Esophagus muscularis mucosa (tissue), 4 donors: ENCODE results near the gene XRN1. TPM values are rescaled to one million over a fixed set of nuclear protein-coding genes. Genes with fewer than 3 reads are reported as not detected.

Experiments used
- DNase-seq: peaks from one replicate; pipeline ENCODE4 v3.0.0-alpha.2; 2017; ENCODE audit errors: extremely low spot score
- H3K27ac ChIP-seq, 4 donors: fragments of 200-600 bp; sonication (generic); replicated peaks in 1 of 4; 1 replicate in 3 of 4; 2 replicates in 1 of 4; pipeline ENCODE4 v1.5.1; 2016 to 2019; ENCODE audit warnings: mild to moderate bottlenecking in 1 of 4
- H3K27me3 ChIP-seq, 4 donors: fragments of 200-600 bp; sonication (generic); one replicate each; pipeline versions ENCODE4 v1.5.1 to v1.6.0; 2016 to 2019
- H3K36me3 ChIP-seq, 4 donors: fragments of 200-600 bp; sonication (generic); one replicate each; pipeline ENCODE4 v1.5.1; 2016 to 2019
- H3K4me1 ChIP-seq, 4 donors: fragments of 200-600 bp; sonication (generic); one replicate each; pipeline ENCODE4 v1.5.1; 2016 to 2019
- H3K4me3 ChIP-seq, 4 donors: fragments of 200-600 bp; sonication (generic); 1 replicate in 2 of 4; 2 replicates in 2 of 4; pipeline ENCODE4 v1.5.1; 2016 to 2019; ENCODE audit warnings: mild to moderate bottlenecking in 4 of 4, moderate library complexity in 1 of 4
- H3K9me3 ChIP-seq, 4 donors: fragments of 200-600 bp; sonication (generic); 1 replicate in 3 of 4; 2 replicates in 1 of 4; pipeline ENCODE4 v1.5.1; 2016 to 2019
- CTCF ChIP-seq, 3 experiments: fragments of 200-600 bp in 2 of 3; fragments of 450-650 bp in 1 of 3; sonication (generic) in 2 of 3; IDR thresholded peaks; one replicate each; pipeline ENCODE4 v1.5.1; 2017 to 2019; ENCODE audit warnings: antibody characterized with exemption in 3 of 3, mild to moderate bottlenecking in 2 of 3, moderate library complexity in 1 of 3
- EP300 ChIP-seq: sonication (generic); formaldehyde crosslinking; IDR thresholded peaks from one replicate; pipeline ENCODE4 v1.6.1; 2017; ENCODE audit warnings: antibody characterized with exemption
- POLR2A ChIP-seq: fragments of 450-650 bp; IDR thresholded peaks from one replicate; pipeline ENCODE4 v1.6.1; 2017; ENCODE audit warnings: antibody characterized with exemption, moderate library complexity, mild to moderate bottlenecking, low read depth
- POLR2AphosphoS5 ChIP-seq, 2 donors: sonication (generic); formaldehyde crosslinking; IDR thresholded peaks; one replicate each; pipeline ENCODE4 v1.6.1; 2017; ENCODE audit warnings: antibody characterized with exemption in 2 of 2
- WGBS: methylation state at CpG from one replicate; pipeline ENCODE4 v1.1.5; 2018; 5-methylcytosine and 5-hydroxymethylcytosine counted together
- intact Hi-C: fragments of 100-400 bp; cut with DNase I; formaldehyde crosslinking; loops from one replicate; pipeline ENCODE4 v1.15.1; 2023
- total RNA-seq, 4 donors: library from RNA; depleted of rRNA; stranded (reverse); fragments of >200 nt; gene quantifications; one replicate each; pipeline versions ENCODE4 v1.1.0 to v1.2.1, GENCODE V29; 2016

The XRN1 gene
- total RNA-seq, 4 donors from 2014 or later = 31.4 to 40.7 (median 34.9) TPM

GRCh38 chr3:142484912-142485435 lies 37.1 kb upstream of the XRN1 start:
- peaks cover 0 to 13% (median 10%) of the 10 kb centered on the region in 4 donors for H3K9me3 ChIP-seq
- WGBS = 96% methylated on average over 4 of the region's 4 CpGs
- H3K4me1 ChIP-seq = no peaks in the 10 kb centered on the region
- intact Hi-C loops = no loop called here
- H3K4me3 ChIP-seq = no peak overlapping the region
- H3K27me3 ChIP-seq = no peaks in the 10 kb centered on the region
- TF ChIP-seq POLR2A (no peak), EP300 (no peak), CTCF (IDR thresholded peaks at IDR 0.05) (no peak), POLR2AphosphoS5 (IDR thresholded peaks at IDR 0.05) (no peak)
- H3K36me3 ChIP-seq = peaks cover 43 to 89% (median 71%) of the 10 kb centered on the region in 4 donors
- no peak for DNase-seq
- no peak overlapping the region for H3K27ac ChIP-seq

- Histone ChIP-seq H3K9me3 (peaks cover 0 to 13% (median 10%) of the 10 kb centered on the region in 4 donors), H3K4me1 (no peaks in the 10 kb centered on the region), H3K27ac (no peak overlapping the region), H3K36me3 (peaks cover 37 to 57% (median 48%) of the 10 kb centered on the region in 4 donors), H3K4me3 (no peak overlapping the region), H3K27me3 (no peaks in the 10 kb centered on the region)
- DNase-seq = no peak
- TF ChIP-seq POLR2A (no peak), CTCF (IDR thresholded peaks at IDR 0.05) (no peak), EP300 (no peak), POLR2AphosphoS5 (IDR thresholded peaks at IDR 0.05) (no peak)
- intact Hi-C loops = no loop called here
- 100% methylated on average over 2 of the region's 2 CpGs for WGBS
Observed at GRCh38 chr3:142481196-142481595, 33.4 kb upstream of the XRN1 start.

- no peak overlapping the region for H3K4me3 ChIP-seq
- intact Hi-C loops = no loop called here
- H3K36me3 ChIP-seq = peaks cover 0 to 6% (median under 1%) of the 10 kb centered on the region in 4 donors
- no peaks in the 10 kb centered on the region for H3K4me1 ChIP-seq
- WGBS = 94% methylated on average over 4 of the region's 4 CpGs
- no peak for DNase-seq
- no peaks in the 10 kb centered on the region for H3K27me3 ChIP-seq
- peaks cover 0 to 8% (median 2%) of the 10 kb centered on the region in 4 donors for H3K9me3 ChIP-seq
- no peak overlapping the region for H3K27ac ChIP-seq
- TF ChIP-seq POLR2AphosphoS5 (IDR thresholded peaks at IDR 0.05) = no peak
- no peak for TF ChIP-seq CTCF (IDR thresholded peaks at IDR 0.05)
- no peak for TF ChIP-seq POLR2A
- TF ChIP-seq EP300 = no peak
Observed at GRCh38 chr3:142470826-142471225, 23.0 kb upstream of the XRN1 start.

- DNase-seq = no peak
- WGBS = 99% methylated on average over 4 of the region's 4 CpGs
- Histone ChIP-seq H3K36me3 (peaks cover 0 to 23% (median 10%) of the 10 kb centered on the region in 4 donors), H3K9me3 (peaks cover 0 to 4% (median 0%) of the 10 kb centered on the region in 4 donors), H3K27ac (no peak overlapping the region), H3K4me3 (no peak overlapping the region), H3K4me1 (no peaks in the 10 kb centered on the region), H3K27me3 (no peaks in the 10 kb centered on the region)
- TF ChIP-seq POLR2A (no peak), CTCF (IDR thresholded peaks at IDR 0.05) (no peak), EP300 (no peak), POLR2AphosphoS5 (IDR thresholded peaks at IDR 0.05) (no peak)
- intact Hi-C loops = no loop called here
Observed at GRCh38 chr3:142468456-142468855, 20.6 kb upstream of the XRN1 start.

- no peak for TF ChIP-seq POLR2A
- TF ChIP-seq POLR2AphosphoS5 (IDR thresholded peaks at IDR 0.05) = no peak
- no peak for TF ChIP-seq CTCF (IDR thresholded peaks at IDR 0.05)
- no peak for TF ChIP-seq EP300
- intact Hi-C loops = no loop called here
Observed at GRCh38 chr3:142467768-142468167, 19.9 kb upstream of the XRN1 start.

More at GRCh38 chr3:142467768-142468167, 19.9 kb upstream of the XRN1 start:
- Histone ChIP-seq H3K4me1 (no peaks in the 10 kb centered on the region), H3K9me3 (no peaks in the 10 kb centered on the region), H3K27me3 (no peaks in the 10 kb centered on the region), H3K27ac (no peak overlapping the region), H3K4me3 (no peak overlapping the region), H3K36me3 (peaks cover 0 to 26% (median 8%) of the 10 kb centered on the region in 4 donors)
- WGBS = 94% methylated on average over 3 of the region's 3 CpGs
- DNase-seq = no peak
